Adrenal gland (tissue), 12 donors: ENCODE results near the gene ATXN1. TPM values are rescaled to one million over a fixed set of nuclear protein-coding genes. Genes with fewer than 3 reads are reported as not detected.

ENCODE experiments used
- DNase-seq, 7 donors: peaks; one replicate each; pipeline ENCODE4 v3.0.0-alpha.2; 2019 to 2020
- H3K27ac ChIP-seq, 5 donors: fragments of 200-600 bp; sonication (generic) in 4 of 5; 1 replicate in 3 of 5; 2 replicates in 2 of 5; pipeline versions ENCODE4 v1.5.1 to v1.8.0; 2016 to 2020; ENCODE audit warnings: mild to moderate bottlenecking in 1 of 5
- H3K27me3 ChIP-seq: fragments of 200-600 bp; 2 replicates; pipeline ENCODE4 v1.8.0; 2021
- H3K36me3 ChIP-seq, 2 donors: fragments of 200-600 bp; replicated peaks in 1 of 2; 1 replicate in 1 of 2; 2 replicates in 1 of 2; pipeline versions ENCODE4 v1.5.1 to v1.8.0; 2018 to 2022
- H3K4me1 ChIP-seq, 2 donors: fragments of 200-600 bp; replicated peaks in 1 of 2; 1 replicate in 1 of 2; 2 replicates in 1 of 2; pipeline versions ENCODE4 v1.5.1 to v1.8.0; 2018 to 2021
- H3K4me3 ChIP-seq, 4 donors: fragments of 200-600 bp; sonication (generic) in 3 of 4; one replicate each; pipeline ENCODE4 v1.5.1; 2016 to 2018
- H3K9me3 ChIP-seq, 3 donors: fragments of 200-600 bp; sonication (generic) in 1 of 3; replicated peaks in 1 of 3; 1 replicate in 2 of 3; 2 replicates in 1 of 3; pipeline versions ENCODE4 v1.5.1 to v1.8.0; 2016 to 2021
- CTCF ChIP-seq, 6 experiments: fragments of 450-650 bp in 4 of 6; fragments of 200-600 bp in 2 of 6; sonication (generic) in 1 of 6; IDR thresholded peaks; 1 replicate in 5 of 6; 2 replicates in 1 of 6; pipeline versions ENCODE4 v1.5.1 to v1.8.0; 2016 to 2021; ENCODE audit warnings: antibody characterized with exemption in 6 of 6, mild to moderate bottlenecking in 2 of 6, moderate library complexity in 1 of 6
- POLR2A ChIP-seq, 2 donors: fragments of 450-650 bp; IDR thresholded peaks; one replicate each; pipeline ENCODE4 v1.6.1; 2017; ENCODE audit warnings: antibody characterized with exemption in 2 of 2, mild to moderate bottlenecking in 2 of 2, moderate library complexity in 1 of 2
- WGBS, 4 donors: extraction: QIAGEN DNeasy Blood & Tissue Kit in 2 of 4; methylation state at CpG; one replicate each; pipeline versions ENCODE4 v1.1.5 to v1.1.7; 2013 to 2017; 5-methylcytosine and 5-hydroxymethylcytosine counted together
- intact Hi-C, 2 donors: fragments of 100-400 bp; cut with DNase I; formaldehyde crosslinking; loops; one replicate each; pipeline versions ENCODE4 v1.14.1 to v1.15.0; 2022 to 2023
- polyA plus RNA-seq, 3 donors: library from polyadenylated mRNA; stranded (reverse); fragments of 200-250 nt in 2 of 3; fragments of 350-450 nt in 1 of 3; fragmentation: Illumina TruSeq in 1 of 3; extraction: RNeasy Lipid Tissue Mini Kit (QIAGEN cat#74804) in 1 of 3; gene quantifications; one replicate each; pipeline ENCODE4 v1.2.3, GENCODE V29; 2013 to 2014
- total RNA-seq, 9 donors: library from RNA; depleted of rRNA in 4 of 9; stranded (reverse); fragments of >200 nt in 4 of 9; fragments of 120-200 nt in 1 of 9; fragmentation: NEBNext Ultra II Directional in 1 of 9; extraction: Animal tissue kit (Norgen Biotek cat#: 25700) in 1 of 9; gene quantifications; one replicate each; pipeline versions ENCODE4 v1.1.0 to v1.2.4, GENCODE V29; 2013 to 2023
- donor health status: healthy with polysubstance abuse.
- donor health status: Bipolar disorder and iron deficiency.
- donor health status: DM: yes; HTN: yes; CAD: no.
- donor health status: DM: no; HTN: no; CAD: no.
- donor health status: DM: no; HTN: no; CAD: no.
- donor health status: DM: yes; HTN: yes; CAD: no.

ATXN1 gene
- total and polyA plus RNA-seq, 12 donors, result 3.4 to 51.3 (median 25.4) TPM

- H3K27me3 ChIP-seq, result no peaks in the 10 kb centered on the region
- H3K4me3 ChIP-seq, result no peak overlapping the region
- H3K27ac ChIP-seq, result no peak overlapping the region
- H3K4me1 ChIP-seq, result peaks cover 0 to 9% of the 10 kb centered on the region in 2 donors
- 95 to 97% (median 97%) methylated on average over 3 of the region's 3 CpGs for WGBS, 4 donors
- no peak for DNase-seq
- intact Hi-C loops, result no loop called here
- no peaks in the 10 kb centered on the region for H3K36me3 ChIP-seq
- no peaks in the 10 kb centered on the region for H3K9me3 ChIP-seq
- TF ChIP-seq POLR2A (IDR thresholded peaks at IDR 0.05) (no peak), CTCF (IDR thresholded peaks at IDR 0.05) (no peak)
Observed at GRCh38 chr6:16555550-16555949, 205.7 kb downstream of the ATXN1 start.

GRCh38 chr6:16553531-16553930 lies 207.7 kb downstream of the ATXN1 start:
- no peaks in the 10 kb centered on the region for H3K9me3 ChIP-seq
- 92 to 95% (median 94%) methylated on average over 3 of the region's 3 CpGs for WGBS, 4 donors
- H3K36me3 ChIP-seq, result no peaks in the 10 kb centered on the region
- TF ChIP-seq CTCF (IDR thresholded peaks at IDR 0.05) (no peak), POLR2A (IDR thresholded peaks at IDR 0.05) (no peak)
- H3K4me1 ChIP-seq, result no peaks in the 10 kb centered on the region
- no peak overlapping the region for H3K27ac ChIP-seq
- DNase-seq, result no peak
- H3K4me3 ChIP-seq, result no peak overlapping the region
- H3K27me3 ChIP-seq, result no peaks in the 10 kb centered on the region
- intact Hi-C loops, result no loop called here

GRCh38 chr6:16551466-16551865 lies 209.8 kb downstream of the ATXN1 start:
- 91 to 96% (median 93%) methylated on average over 6 of the region's 6 CpGs for WGBS, 4 donors
- no peak for DNase-seq
- Histone ChIP-seq H3K27ac (no peak overlapping the region), H3K9me3 (no peaks in the 10 kb centered on the region), H3K4me3 (no peak overlapping the region), H3K36me3 (no peaks in the 10 kb centered on the region), H3K27me3 (no peaks in the 10 kb centered on the region), H3K4me1 (no peaks in the 10 kb centered on the region)
- intact Hi-C loops, result no loop called here
- TF ChIP-seq POLR2A (IDR thresholded peaks at IDR 0.05) (no peak), CTCF (IDR thresholded peaks at IDR 0.05) (no peak)

GRCh38 chr6:16548121-16548520 lies 213.1 kb downstream of the ATXN1 start:
- Histone ChIP-seq H3K9me3 (no peaks in the 10 kb centered on the region), H3K27ac (no peak overlapping the region), H3K4me1 (peaks cover 0 to 12% of the 10 kb centered on the region in 2 donors), H3K27me3 (no peaks in the 10 kb centered on the region), H3K36me3 (no peaks in the 10 kb centered on the region), H3K4me3 (no peak overlapping the region)
- no peak for TF ChIP-seq POLR2A (IDR thresholded peaks at IDR 0.05)
- no peak for TF ChIP-seq CTCF (IDR thresholded peaks at IDR 0.05)
- DNase-seq, result no peak
- intact Hi-C loops, result no loop called here
- 94 to 100% (median 97%) methylated on average over 2 of the region's 2 CpGs for WGBS, 4 donors
